HEK293T (cell line): ENCODE results near the gene DMAP1.

Experiments used
- CTCF ChIA-PET: fragments of 350-600 bp; formaldehyde crosslinking; extraction: SDS; loops from one replicate; lab custom pipeline; 2021; ENCODE audit warnings: antibody characterized with exemption, inconsistent platforms; lab: Yijun Ruan, JAX
- POLR2A ChIA-PET: fragments of 350-600 bp; formaldehyde crosslinking; extraction: SDS; loops from one replicate; lab custom pipeline; 2020; ENCODE audit warnings: antibody characterized with exemption, inconsistent platforms; lab: Yijun Ruan, JAX
- DNase-seq: peaks from one replicate; pipeline ENCODE4 v3.0.0; 2012; ENCODE audit warnings: mixed read lengths; ENCODE audit errors: extremely low spot score
- ARNT ChIP-seq: fragments of 450-650 bp; IDR thresholded peaks from 2 replicates; pipeline ENCODE4 v1.6.1; 2017; ENCODE audit warnings: mild to moderate bottlenecking
- BHLHE40 ChIP-seq: fragments of 450-650 bp; IDR thresholded peaks from 2 replicates; pipeline ENCODE4 v1.6.1; 2016; ENCODE audit warnings: mild to moderate bottlenecking, moderate library complexity, borderline replicate concordance
- CTBP1 ChIP-seq: fragments of 450-650 bp; IDR thresholded peaks from 2 replicates; pipeline ENCODE4 v1.6.1; 2016; ENCODE audit warnings: borderline replicate concordance
- ELF4 ChIP-seq: fragments of 450-650 bp; IDR thresholded peaks from 2 replicates; pipeline ENCODE4 v1.6.1; 2017; ENCODE audit warnings: antibody characterized with exemption
- FOXA1 ChIP-seq: fragments of 450-650 bp; IDR thresholded peaks from 2 replicates; pipeline ENCODE4 v1.6.1; 2016; ENCODE audit warnings: mild to moderate bottlenecking
- FOXK2 ChIP-seq: fragments of 450-650 bp; IDR thresholded peaks from 2 replicates; pipeline ENCODE4 v1.6.1; 2016; ENCODE audit warnings: mild to moderate bottlenecking
- FOXM1 ChIP-seq: fragments of 450-650 bp; IDR thresholded peaks from 2 replicates; pipeline ENCODE4 v1.6.1; 2017; ENCODE audit warnings: mild to moderate bottlenecking, borderline replicate concordance
- HDGF ChIP-seq: fragments of 450-650 bp; IDR thresholded peaks from 2 replicates; pipeline ENCODE4 v1.6.1; 2017; ENCODE audit warnings: antibody characterized with exemption, borderline replicate concordance
- L3MBTL2 ChIP-seq: fragments of 450-650 bp; conservative IDR thresholded peaks from 2 replicates; pipeline ENCODE4 v1.6.1; 2016; ENCODE audit warnings: mild to moderate bottlenecking
- LEF1 ChIP-seq: fragments of 450-650 bp; IDR thresholded peaks from 2 replicates; pipeline ENCODE4 v1.6.1; 2017; ENCODE audit warnings: mild to moderate bottlenecking, borderline replicate concordance
- NFRKB ChIP-seq: fragments of 450-650 bp; IDR thresholded peaks from 2 replicates; pipeline ENCODE4 v1.6.1; 2016; ENCODE audit warnings: mild to moderate bottlenecking, moderate library complexity
- PKNOX1 ChIP-seq: fragments of 450-650 bp; IDR thresholded peaks from 2 replicates; pipeline ENCODE4 v1.6.1; 2016
- SP1 ChIP-seq: fragments of 450-650 bp; IDR thresholded peaks from 2 replicates; pipeline ENCODE4 v1.6.1; 2017
- SUZ12 ChIP-seq: fragments of 450-650 bp; IDR thresholded peaks from 2 replicates; pipeline ENCODE4 v1.6.1; 2016; ENCODE audit warnings: mild to moderate bottlenecking
- TARDBP ChIP-seq: fragments of 450-650 bp; IDR thresholded peaks from 2 replicates; pipeline ENCODE4 v1.6.1; 2016
- ZNF384 ChIP-seq: fragments of 450-650 bp; IDR thresholded peaks from 2 replicates; pipeline ENCODE4 v1.6.1; 2016

Gene DMAP1

DNA sequence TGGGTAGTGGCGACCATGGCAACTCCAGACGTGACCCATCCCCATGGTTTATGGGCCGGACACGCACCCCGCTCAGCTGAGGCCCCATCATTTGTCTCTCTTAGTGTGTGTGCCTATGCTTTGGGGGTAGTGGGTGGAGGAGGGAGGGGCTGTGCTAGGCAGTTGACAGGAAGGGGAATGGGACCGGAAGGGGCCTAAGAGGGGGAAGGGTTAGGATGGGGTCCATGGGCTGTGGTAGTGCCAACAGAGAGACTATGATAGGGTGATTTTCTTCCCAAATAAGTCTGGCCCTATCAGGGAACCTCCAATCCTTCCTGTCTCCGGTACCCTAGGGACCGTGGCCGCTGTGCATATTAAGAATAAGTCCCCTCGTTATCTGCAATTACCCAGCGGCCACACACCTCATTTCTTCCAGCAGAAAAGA is 9.9 kb downstream of the DMAP1 start:
- CTCF ChIA-PET: interaction anchor here (1.3 kb wide), 1 partner anchor 16 kb away, joined by 3 read pairs; no protein-coding TSS in a partner anchor
- POLR2A ChIA-PET: no interaction called here
- no peak for DNase-seq
- no peak for TF ChIP-seq ZNF384
- TF ChIP-seq SP1: no peak
- no peak for TF ChIP-seq ELF4
- no peak for TF ChIP-seq PKNOX1
- no peak for TF ChIP-seq SUZ12
- no peak for TF ChIP-seq TARDBP
- no peak for TF ChIP-seq LEF1
- no peak for TF ChIP-seq BHLHE40
- TF ChIP-seq ARNT: no peak
- TF ChIP-seq CTBP1: no peak
- no peak for TF ChIP-seq FOXM1
- TF ChIP-seq FOXK2: no peak
- TF ChIP-seq L3MBTL2: no peak

- TF ChIP-seq TARDBP (no peak), NFRKB (no peak), CTBP1 (no peak), FOXA1 (no peak), LEF1 (no peak), ELF4 (no peak), HDGF (no peak), SP1 (no peak), BHLHE40 (no peak), SUZ12 (no peak), ZNF384 (no peak)
- no peak for DNase-seq
- ChIA-PET POLR2A (interaction anchor here (1.3 kb wide), 1 partner anchor 10 kb away, joined by 3 read pairs; no protein-coding TSS in a partner anchor), CTCF (no interaction called here)
These were observed 12.5 kb downstream of the DMAP1 start for GRCh38 chr1:44225761-44226160.

- CTCF ChIA-PET: interaction anchor here (0.7 kb wide), 1 partner anchor 9 kb away, joined by 3 read pairs; no protein-coding TSS in a partner anchor
These were observed 13.9 kb downstream of the DMAP1 start for GRCh38 chr1:44227211-44227610.

DNA sequence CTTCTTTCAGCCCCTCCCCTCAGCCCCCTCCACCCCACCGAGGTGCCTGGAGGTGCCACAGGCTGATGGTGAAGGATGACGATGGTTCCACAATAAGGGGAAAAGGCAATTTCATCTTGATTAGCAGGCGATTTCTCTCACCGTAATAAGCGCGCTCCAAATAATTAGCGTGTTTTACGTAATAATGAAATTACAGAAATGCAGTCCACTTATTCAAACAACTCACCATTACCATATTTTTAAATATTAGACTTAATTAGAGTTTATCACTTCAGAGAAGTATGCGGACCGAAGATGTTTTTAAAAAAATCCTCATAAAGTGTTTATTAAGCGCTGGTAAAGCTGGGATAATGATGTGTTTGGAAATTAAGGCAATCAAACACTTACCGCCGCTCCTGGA is 14.9 kb downstream of the DMAP1 start:
- ChIA-PET POLR2A (no interaction called here), CTCF (no interaction called here)
- no peak for DNase-seq
- TF ChIP-seq FOXM1: no peak
- TF ChIP-seq NFRKB: no peak
- no peak for TF ChIP-seq BHLHE40
- no peak for TF ChIP-seq ELF4
- no peak for TF ChIP-seq ZNF384
- TF ChIP-seq FOXA1: no peak
- TF ChIP-seq CTBP1: no peak
- TF ChIP-seq PKNOX1: no peak
- TF ChIP-seq FOXK2: no peak
- no peak for TF ChIP-seq SUZ12
- no peak for TF ChIP-seq LEF1
- no peak for TF ChIP-seq ARNT
- no peak for TF ChIP-seq L3MBTL2
- no peak for TF ChIP-seq HDGF
- no peak for TF ChIP-seq SP1
- TF ChIP-seq TARDBP: no peak

More at GRCh38 chr1:44227211-44227610, 13.9 kb downstream of the DMAP1 start:
- TF ChIP-seq ELF4: no peak
- no peak for TF ChIP-seq ZNF384
- no peak for TF ChIP-seq FOXK2
- TF ChIP-seq SUZ12: no peak
- TF ChIP-seq SP1: no peak
- no peak for TF ChIP-seq TARDBP
- no peak for TF ChIP-seq CTBP1
- TF ChIP-seq L3MBTL2: no peak
- DNase-seq: no peak
- POLR2A ChIA-PET: no interaction called here

DNA sequence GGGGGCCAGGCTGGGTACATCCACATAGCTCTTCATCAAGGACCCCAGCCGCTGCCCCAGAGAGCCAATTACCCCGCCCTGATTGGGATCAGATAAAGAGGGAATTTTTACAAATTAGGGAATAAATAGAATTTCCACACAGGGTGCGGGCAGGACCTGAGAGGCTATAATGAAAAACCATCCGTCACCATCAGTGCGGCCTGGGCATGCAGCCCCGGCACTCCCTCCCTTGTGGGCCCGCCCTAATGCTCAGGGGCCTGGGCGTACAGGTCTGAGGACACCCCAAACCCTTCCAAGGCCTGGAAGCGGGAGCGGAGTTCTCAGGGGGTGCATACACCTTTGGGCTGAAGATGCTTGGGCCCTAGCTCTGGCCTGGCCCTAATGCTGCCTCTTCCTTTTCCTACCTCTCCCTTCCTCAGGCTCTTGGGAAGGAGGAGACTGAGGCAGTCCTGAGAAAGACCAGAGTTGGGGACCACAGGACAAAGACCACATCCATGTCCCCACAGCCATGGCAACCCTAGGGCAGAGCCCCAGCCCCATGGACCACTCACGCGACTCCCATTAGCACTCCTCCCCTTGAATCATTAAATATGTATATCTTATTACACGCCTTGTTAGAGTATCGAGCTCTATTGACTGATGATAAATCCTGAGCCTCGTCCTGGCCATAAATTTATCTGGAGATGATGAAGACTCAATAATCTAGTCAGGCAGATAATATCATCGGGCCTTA is 16.3 kb downstream of the DMAP1 start:
- TF ChIP-seq FOXK2 (no peak), ZNF384 (no peak), SP1 (no peak), L3MBTL2 (no peak), FOXA1 (no peak), TARDBP (no peak), LEF1 (no peak), BHLHE40 (no peak), ARNT (no peak), NFRKB (no peak), SUZ12 (no peak), FOXM1 (no peak), HDGF (no peak), ELF4 (no peak), PKNOX1 (no peak), CTBP1 (no peak)
- ChIA-PET CTCF (no interaction called here), POLR2A (no interaction called here)
- no peak for DNase-seq

DNA sequence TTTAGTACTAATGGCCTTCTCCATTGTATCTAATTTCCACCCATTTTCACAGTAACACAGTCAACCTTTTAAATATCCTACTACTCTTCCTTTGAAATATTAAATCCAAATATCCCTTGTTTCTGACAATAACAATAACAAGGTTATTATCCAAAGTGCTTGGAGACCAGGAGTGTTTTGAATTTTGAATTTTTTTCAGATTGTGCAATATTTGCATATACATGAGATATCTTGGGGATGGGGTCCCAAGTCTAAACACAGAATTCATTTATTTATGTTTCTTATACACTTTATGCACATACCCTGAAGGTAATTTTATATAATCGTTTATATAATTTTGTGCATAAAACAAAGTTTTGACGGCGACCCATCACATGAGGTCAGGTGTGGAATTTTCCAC is 17.5 kb downstream of the DMAP1 start:
- ChIA-PET CTCF (no interaction called here), POLR2A (no interaction called here)
- no peak for TF ChIP-seq ELF4
- TF ChIP-seq NFRKB: no peak
- TF ChIP-seq CTBP1: no peak
- no peak for TF ChIP-seq FOXA1
- no peak for TF ChIP-seq TARDBP
- no peak for TF ChIP-seq L3MBTL2
- TF ChIP-seq FOXK2: no peak
- no peak for TF ChIP-seq LEF1
- no peak for TF ChIP-seq HDGF
- no peak for TF ChIP-seq ARNT
- TF ChIP-seq SUZ12: no peak
- no peak for TF ChIP-seq FOXM1
- no peak for TF ChIP-seq BHLHE40
- TF ChIP-seq ZNF384: no peak
- TF ChIP-seq PKNOX1: no peak
- TF ChIP-seq SP1: no peak
- no peak for DNase-seq
